T47D (cell line): ENCODE results near the gene GCDH.

Experiments used
- DNase-seq, 2 experiments: peaks; one replicate each; pipeline versions ENCODE4 v3.0.0 to v3.0.0-alpha.2; 2011 to 2012; ENCODE audit warnings: low read depth in 1 of 2, low spot score in 1 of 2
- JUND ChIP-seq: IDR thresholded peaks from 2 replicates; pipeline ENCODE4 v1.6.1; 2012; ENCODE audit warnings: low read depth
- in situ Hi-C: cut with HindIII; loops from 2 replicates; pipeline ENCODE4 v1.10.0; 2016; ENCODE audit warnings: low sequenced_read_pairs, low pct_unique_long_range_greater_than_20kb

GCDH gene

DNA sequence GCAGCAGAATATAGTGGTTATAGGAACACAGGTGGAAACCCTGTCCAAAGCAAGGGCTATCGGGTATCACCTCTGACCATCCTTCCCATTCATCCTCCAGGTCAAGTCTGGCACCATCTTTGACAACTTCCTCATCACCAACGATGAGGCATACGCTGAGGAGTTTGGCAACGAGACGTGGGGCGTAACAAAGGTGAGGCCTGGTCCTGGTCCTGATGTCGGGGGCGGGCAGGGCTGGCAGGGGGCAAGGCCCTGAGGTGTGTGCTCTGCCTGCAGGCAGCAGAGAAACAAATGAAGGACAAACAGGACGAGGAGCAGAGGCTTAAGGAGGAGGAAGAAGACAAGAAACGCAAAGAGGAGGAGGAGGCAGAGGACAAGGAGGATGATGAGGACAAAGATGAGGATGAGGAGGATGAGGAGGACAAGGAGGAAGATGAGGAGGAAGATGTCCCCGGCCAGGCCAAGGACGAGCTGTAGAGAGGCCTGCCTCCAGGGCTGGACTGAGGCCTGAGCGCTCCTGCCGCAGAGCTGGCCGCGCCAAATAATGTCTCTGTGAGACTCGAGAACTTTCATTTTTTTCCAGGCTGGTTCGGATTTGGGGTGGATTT lies 52.6 kb downstream of the GCDH start:
- no peak for TF ChIP-seq JUND
- in situ Hi-C loops = no loop called here

GRCh38 chr19:12944104-12944674 lies 53.2 kb downstream of the GCDH start:
- no peak for DNase-seq

More for the DNA sequence above, 52.6 kb downstream of the GCDH start:
- DNase-seq = no peak

DNA sequence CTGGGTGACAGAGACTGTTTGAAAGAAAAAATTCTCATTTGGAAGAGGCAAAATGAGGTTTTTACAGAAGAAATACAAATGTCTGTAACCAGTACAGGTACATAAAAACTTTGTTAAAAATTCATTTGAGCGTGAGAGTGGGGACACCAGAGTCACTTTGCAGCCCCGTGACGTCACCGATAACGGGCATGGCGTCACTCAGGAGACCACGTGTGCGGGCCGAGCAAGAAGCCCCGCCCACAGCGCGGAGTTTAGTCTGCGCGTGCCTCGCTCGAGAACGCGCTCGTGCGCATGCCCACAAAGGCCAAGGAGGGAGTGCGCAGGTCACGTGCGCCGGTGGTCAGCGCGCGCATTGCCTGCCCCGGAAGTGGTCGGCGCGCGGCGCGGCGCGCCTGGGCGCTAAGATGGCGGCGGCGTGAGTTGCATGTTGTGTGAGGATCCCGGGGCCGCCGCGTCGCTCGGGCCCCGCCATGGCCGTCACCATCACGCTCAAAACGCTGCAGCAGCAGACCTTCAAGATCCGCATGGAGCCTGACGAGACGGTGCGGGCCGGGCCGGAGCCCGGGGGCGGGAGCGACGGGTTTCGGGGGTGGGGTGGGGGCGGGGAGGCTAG lies 54.6 kb downstream of the GCDH start, which contains the start of gene RAD23A:
TSS of gene RAD23A (plus strand) at position 384 of the 613 bp plus-strand sequence. CDS start at position 471, 87 bp downstream.
- peak; percentile 71 to 98 for DNase-seq
- TF ChIP-seq JUND = peak; percentile 60; the same call in 1 of the 2 replicates
- in situ Hi-C loops = no loop called here

More at GRCh38 chr19:12944104-12944674, 53.2 kb downstream of the GCDH start:
- in situ Hi-C loops = no loop called here
- no peak for TF ChIP-seq JUND

GRCh38 chr19:12946092-12946721 lies 55.2 kb downstream of the GCDH start:
- DNase-seq = peak in 1 of 2 experiments; percentile 84

GRCh38 chr19:12946731-12947496 lies 56.0 kb downstream of the GCDH start:
- no peak for DNase-seq
- no peak for TF ChIP-seq JUND
- in situ Hi-C loops = no loop called here

More at GRCh38 chr19:12946092-12946721, 55.2 kb downstream of the GCDH start:
- in situ Hi-C loops = no loop called here
- no peak for TF ChIP-seq JUND

DNA sequence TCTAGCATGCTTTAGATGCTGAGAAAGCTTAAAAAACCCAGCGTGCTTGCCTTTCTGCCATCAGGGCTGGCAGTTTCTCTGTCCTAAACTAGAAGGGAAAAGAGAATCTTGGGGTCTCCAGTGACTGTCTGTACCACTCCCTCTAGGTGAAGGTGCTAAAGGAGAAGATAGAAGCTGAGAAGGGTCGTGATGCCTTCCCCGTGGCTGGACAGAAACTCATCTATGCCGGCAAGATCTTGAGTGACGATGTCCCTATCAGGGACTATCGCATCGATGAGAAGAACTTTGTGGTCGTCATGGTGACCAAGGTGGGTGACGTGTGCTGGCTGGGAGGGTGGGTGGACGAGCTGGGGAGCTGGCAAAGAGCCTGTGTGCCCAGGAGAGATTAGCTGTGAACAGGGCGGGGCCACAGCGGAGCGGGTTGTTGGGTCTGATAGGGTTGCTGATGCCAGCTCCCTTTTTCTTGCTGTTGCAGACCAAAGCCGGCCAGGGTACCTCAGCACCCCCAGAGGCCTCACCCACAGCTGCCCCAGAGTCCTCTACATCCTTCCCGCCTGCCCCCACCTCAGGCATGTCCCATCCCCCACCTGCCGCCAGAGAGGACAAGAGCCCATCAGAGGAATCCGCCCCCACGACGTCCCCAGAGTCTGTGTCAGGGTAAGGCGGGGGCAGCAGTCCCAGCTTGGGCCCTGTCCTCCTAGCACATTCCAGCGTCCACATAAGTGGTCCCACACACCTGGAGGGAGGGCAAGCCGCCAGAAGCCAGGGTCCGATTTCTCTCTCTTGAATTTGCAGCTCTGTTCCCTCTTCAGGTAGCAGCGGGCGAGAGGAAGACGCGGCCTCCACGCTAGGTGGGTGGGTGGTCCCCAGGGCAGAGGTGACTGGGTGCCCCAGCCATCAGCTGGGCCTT lies 57.0 kb downstream of the GCDH start:
- DNase-seq = no peak
- in situ Hi-C loops = no loop called here
- no peak for TF ChIP-seq JUND

GRCh38 chr19:12948612-12949362 lies 57.8 kb downstream of the GCDH start:
- in situ Hi-C loops = no loop called here
- TF ChIP-seq JUND = no peak
- DNase-seq = no peak
